ENCODE data around the gene KRTAP1-3. TPM values are rescaled to one million over a fixed set of nuclear protein-coding genes. Genes with fewer than 3 reads are reported as not detected.

Gene KRTAP1-3
- total and polyA plus RNA-seq, 2 donors (not counting 1 experiment from before 2014, with no cell fraction given): not detected

DNA sequence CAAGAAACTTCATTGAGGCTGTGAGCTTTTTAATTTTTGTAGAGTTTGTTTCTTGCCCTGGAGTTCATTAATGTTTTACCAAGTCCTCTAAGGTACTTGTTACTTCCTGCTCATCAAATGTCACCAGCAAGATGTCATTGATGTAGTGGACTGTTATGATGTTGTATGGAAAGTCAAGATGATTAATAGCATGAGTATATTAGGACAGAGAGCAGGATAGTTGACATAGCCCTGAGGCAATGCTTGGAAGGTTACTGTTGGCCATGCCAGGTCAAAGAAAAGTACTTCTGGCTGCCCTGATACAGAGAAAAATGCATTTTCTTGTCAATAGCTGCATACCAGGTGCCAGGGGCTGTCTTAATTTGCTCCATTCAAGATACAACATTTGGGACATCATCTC, 14.3 kb downstream of the KRTAP1-3 start:
- TF ChIP-seq, protein P1, sequence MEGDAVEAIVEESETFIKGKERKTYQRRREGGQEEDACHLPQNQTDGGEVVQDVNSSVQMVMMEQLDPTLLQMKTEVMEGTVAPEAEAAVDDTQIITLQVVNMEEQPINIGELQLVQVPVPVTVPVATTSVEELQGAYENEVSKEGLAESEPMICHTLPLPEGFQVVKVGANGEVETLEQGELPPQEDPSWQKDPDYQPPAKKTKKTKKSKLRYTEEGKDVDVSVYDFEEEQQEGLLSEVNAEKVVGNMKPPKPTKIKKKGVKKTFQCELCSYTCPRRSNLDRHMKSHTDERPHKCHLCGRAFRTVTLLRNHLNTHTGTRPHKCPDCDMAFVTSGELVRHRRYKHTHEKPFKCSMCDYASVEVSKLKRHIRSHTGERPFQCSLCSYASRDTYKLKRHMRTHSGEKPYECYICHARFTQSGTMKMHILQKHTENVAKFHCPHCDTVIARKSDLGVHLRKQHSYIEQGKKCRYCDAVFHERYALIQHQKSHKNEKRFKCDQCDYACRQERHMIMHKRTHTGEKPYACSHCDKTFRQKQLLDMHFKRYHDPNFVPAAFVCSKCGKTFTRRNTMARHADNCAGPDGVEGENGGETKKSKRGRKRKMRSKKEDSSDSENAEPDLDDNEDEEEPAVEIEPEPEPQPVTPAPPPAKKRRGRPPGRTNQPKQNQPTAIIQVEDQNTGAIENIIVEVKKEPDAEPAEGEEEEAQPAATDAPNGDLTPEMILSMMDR (IDR thresholded peaks at IDR 0.05): no peak
- TF ChIP-seq EZH2 (IDR thresholded peaks at IDR 0.05; ENCODE audit: borderline replicate concordance, insufficient read depth, low read depth, low read length, poor library complexity, severe bottlenecking): no peak
- peaks cover 39% of the 10 kb centered on the region for H3K27me3 Mint-ChIP-seq
- intact Hi-C loops (cut with micrococcal nuclease): no loop called here
- Histone ChIP-seq H3K79me2 (ENCODE audit: control insufficient read depth, insufficient read depth, low read length) (no peaks in the 10 kb centered on the region), H3K9me3 (ENCODE audit: control extremely low read depth in 1 of 3, control insufficient read depth in 2 of 3, insufficient read depth in 1 of 3, low read length in 2 of 3) (peaks cover 0 to 5% (median 0%) of the 10 kb centered on the region in 3 donors), H3K27ac (ENCODE audit: low read length in 2 of 2) (no peak overlapping the region), H3K4me2 (replicated peaks; ENCODE audit: low read depth, low read length, poor library complexity, severe bottlenecking) (no peak overlapping the region), H3K9ac (ENCODE audit: low read length) (no peak overlapping the region), H3K36me3 (replicated peaks in 1 of 2; ENCODE audit: control extremely low read depth in 1 of 2, control insufficient read depth in 1 of 2, extremely low read depth in 1 of 2, insufficient read depth in 2 of 2, low read length in 1 of 2) (no peaks in the 10 kb centered on the region), H4K20me1 (ENCODE audit: control insufficient read depth, insufficient read depth, low read length, poor library complexity, severe bottlenecking) (no peaks in the 10 kb centered on the region), H3K27me3 (replicated peaks in 1 of 4; ENCODE audit: control extremely low read depth in 1 of 4, control insufficient read depth in 3 of 4, insufficient read depth in 4 of 4, low read length in 3 of 4) (no peaks in the 10 kb centered on the region), H3K4me3 (ENCODE audit: control extremely low read depth in 1 of 5, extremely low read depth in 1 of 5, insufficient read depth in 1 of 5, low read depth in 2 of 5, low read length in 4 of 5) (no peak overlapping the region), H2AFZ (ENCODE audit: insufficient read depth, low read depth, low read length, poor library complexity, severe bottlenecking) (no peak overlapping the region), H3K4me1 (ENCODE audit: control insufficient read depth in 2 of 2, insufficient read depth in 2 of 2, low read length in 2 of 2) (no peaks in the 10 kb centered on the region)
- POLR2A ChIA-PET: no interaction called here
- H3K4me1 Mint-ChIP-seq: no peaks in the 10 kb centered on the region
- H3K4me3 Mint-ChIP-seq: no peak overlapping the region
- ATAC-seq (ENCODE audit: low read depth) (no peak), DNase-seq (no peak)
- H3K27ac Mint-ChIP-seq: no peak overlapping the region
- H3K9me3 Mint-ChIP-seq (ENCODE audit: insufficient read depth): peaks cover 11% of the 10 kb centered on the region
- CTCF ChIA-PET: interaction anchor here (0.6 kb wide), 1 partner anchor 59 kb away, joined by 3 read pairs; no protein-coding TSS in a partner anchor

DNA sequence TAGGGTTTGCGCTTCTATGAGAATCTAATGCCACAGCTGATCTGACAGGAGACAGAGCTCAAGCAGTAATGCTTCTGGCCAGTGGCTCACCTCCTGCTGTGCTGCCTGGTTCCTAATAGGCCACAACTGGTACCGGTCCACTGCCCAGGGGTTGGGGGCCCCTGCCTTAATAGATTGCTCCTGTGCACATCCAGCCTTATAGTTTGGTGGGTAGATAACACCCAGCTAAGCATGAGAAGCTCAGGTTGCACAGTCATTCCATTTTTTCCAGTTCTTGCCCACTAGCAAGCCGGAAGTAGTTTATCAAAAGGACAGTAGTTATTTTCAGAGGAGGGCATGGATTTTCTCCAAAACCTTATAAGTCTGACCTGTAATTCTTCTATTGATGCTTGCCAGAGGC, 15.3 kb downstream of the KRTAP1-3 start:
- intact Hi-C loops (cut with micrococcal nuclease): no loop called here
- DNase-seq: no peak
- Histone ChIP-seq H2AFZ (ENCODE audit: insufficient read depth, low read depth, low read length, poor library complexity, severe bottlenecking) (no peak overlapping the region), H3K9me3 (ENCODE audit: control extremely low read depth in 1 of 3, control insufficient read depth in 2 of 3, insufficient read depth in 1 of 3, low read length in 2 of 3) (peaks cover 0 to 5% (median 0%) of the 10 kb centered on the region in 3 donors), H3K4me1 (ENCODE audit: control insufficient read depth in 2 of 2, insufficient read depth in 2 of 2, low read length in 2 of 2) (no peaks in the 10 kb centered on the region), H3K27ac (ENCODE audit: low read length in 2 of 2) (no peak overlapping the region), H3K36me3 (replicated peaks in 1 of 2; ENCODE audit: control extremely low read depth in 1 of 2, control insufficient read depth in 1 of 2, extremely low read depth in 1 of 2, insufficient read depth in 2 of 2, low read length in 1 of 2) (no peaks in the 10 kb centered on the region), H3K9ac (ENCODE audit: low read length) (no peak overlapping the region), H3K4me3 (ENCODE audit: control extremely low read depth in 1 of 5, extremely low read depth in 1 of 5, insufficient read depth in 1 of 5, low read depth in 2 of 5, low read length in 4 of 5) (no peak overlapping the region), H3K27me3 (replicated peaks in 1 of 4; ENCODE audit: control extremely low read depth in 1 of 4, control insufficient read depth in 3 of 4, insufficient read depth in 4 of 4, low read length in 3 of 4) (no peaks in the 10 kb centered on the region), H4K20me1 (ENCODE audit: control insufficient read depth, insufficient read depth, low read length, poor library complexity, severe bottlenecking) (no peaks in the 10 kb centered on the region), H3K4me2 (replicated peaks; ENCODE audit: low read depth, low read length, poor library complexity, severe bottlenecking) (no peak overlapping the region), H3K79me2 (ENCODE audit: control insufficient read depth, insufficient read depth, low read length) (no peaks in the 10 kb centered on the region)
- H3K9me3 Mint-ChIP-seq (ENCODE audit: insufficient read depth): peaks cover 11% of the 10 kb centered on the region
- ATAC-seq (ENCODE audit: low read depth): no peak
- peaks cover 40% of the 10 kb centered on the region for H3K27me3 Mint-ChIP-seq
- no peaks in the 10 kb centered on the region for H3K4me1 Mint-ChIP-seq
- H3K27ac Mint-ChIP-seq: no peak overlapping the region
- TF ChIP-seq, protein P1 (IDR thresholded peaks at IDR 0.05): no peak
- no peak for TF ChIP-seq EZH2 (IDR thresholded peaks at IDR 0.05; ENCODE audit: borderline replicate concordance, insufficient read depth, low read depth, low read length, poor library complexity, severe bottlenecking)
- no peak overlapping the region for H3K4me3 Mint-ChIP-seq
- 100% methylated on average over 2 of the region's 3 CpGs for WGBS (ENCODE audit: insufficient coverage)
- ChIA-PET POLR2A (no interaction called here), CTCF (no interaction called here)
